Immature natural killer cell (primary cell): Measurements from ENCODE around the gene CASP9. TPM values are rescaled to one million over a fixed set of nuclear protein-coding genes. Genes with fewer than 3 reads are reported as not detected.
A peak's percentile ranks its signal among the peaks of the same experiment; 100 is the strongest.

Experiments
- DNase-seq, 3 donors: peaks; one replicate each; pipeline ENCODE4 v3.0.0; 2022; ENCODE audit warnings: mixed read lengths in 1 of 3
- H3K27ac Mint-ChIP-seq, 6 donors: one replicate each; pipeline ENCODE4 v1.8.0; 2020; ENCODE audit warnings: mixed read lengths in 6 of 6, mild to moderate bottlenecking in 5 of 6, inconsistent platforms in 4 of 6, moderate library complexity in 3 of 6
- H3K27me3 Mint-ChIP-seq, 3 donors: one replicate each; pipeline ENCODE4 v1.8.0; 2020 to 2021; ENCODE audit warnings: low read depth in 3 of 3, mild to moderate bottlenecking in 3 of 3, mixed read lengths in 3 of 3, moderate library complexity in 3 of 3, inconsistent platforms in 1 of 3
- H3K36me3 Mint-ChIP-seq, 3 donors: one replicate each; pipeline ENCODE4 v1.8.0; 2020; ENCODE audit warnings: mixed read lengths in 3 of 3, inconsistent platforms in 2 of 3, mild to moderate bottlenecking in 2 of 3
- H3K4me1 Mint-ChIP-seq, 2 donors: one replicate each; pipeline ENCODE4 v1.8.0; 2020; ENCODE audit warnings: inconsistent platforms in 2 of 2, mild to moderate bottlenecking in 2 of 2, mixed read lengths in 2 of 2, moderate library complexity in 1 of 2
- H3K4me3 Mint-ChIP-seq, 5 donors: one replicate each; pipeline ENCODE4 v1.8.0; 2020; ENCODE audit warnings: mild to moderate bottlenecking in 5 of 5, mixed read lengths in 5 of 5, inconsistent platforms in 3 of 5, moderate library complexity in 3 of 5
- H3K9me3 Mint-ChIP-seq, 6 donors: one replicate each; pipeline ENCODE4 v1.8.0; 2020; ENCODE audit warnings: mild to moderate bottlenecking in 6 of 6, mixed read lengths in 6 of 6, inconsistent platforms in 4 of 6, moderate library complexity in 3 of 6
- polyA plus RNA-seq, 3 donors: library from polyadenylated mRNA; unstranded; fragments of 300-500 nt; fragmentation: Illumina TruSeq; gene quantifications; one replicate each; pipeline ENCODE4 v1.2.3, GENCODE V29; 2021

The CASP9 gene
- 10 to 100 TPM; 17.0 to 19.4 (median 19.4) TPM for polyA plus RNA-seq

- peaks cover 46 to 52% of the 10 kb centered on the region in 2 donors for H3K4me1 Mint-ChIP-seq
- H3K27me3 Mint-ChIP-seq: peaks cover 17 to 28% (median 19%) of the 10 kb centered on the region in 3 donors
- no peaks in the 10 kb centered on the region for H3K9me3 Mint-ChIP-seq
- H3K4me3 Mint-ChIP-seq: peak within 1 kb of the TSS; percentile 88 to 97 (median 92)
- peaks cover 0 to 6% (median 0%) of the 10 kb centered on the region in 3 donors for H3K36me3 Mint-ChIP-seq
- H3K27ac Mint-ChIP-seq: peak within 1 kb of the TSS; percentile 92 to 100 (median 96)
- no peak for DNase-seq
Measured at GRCh38 chr1:15524021-15524282, at the start of gene CASP9. CASP9 (minus strand) TSS chr1:15524215; CDS start chr1:15524200, 15 bp downstream.

- no peak for DNase-seq
- no peaks in the 10 kb centered on the region for H3K9me3 Mint-ChIP-seq
- no peaks in the 10 kb centered on the region for H3K27me3 Mint-ChIP-seq
- H3K4me3 Mint-ChIP-seq: no peak overlapping the region
- peaks cover under 1% of the 10 kb centered on the region in 2 donors for H3K4me1 Mint-ChIP-seq
- H3K36me3 Mint-ChIP-seq: peaks cover 0 to 3% (median under 1%) of the 10 kb centered on the region in 3 donors
- H3K27ac Mint-ChIP-seq: peak overlapping the region in 1 of 6 donors; percentile 19
Measured at GRCh38 chr1:15573477-15573876, 49.5 kb upstream of the CASP9 start.

- Mint-ChIP-seq H3K27ac (peak overlapping the region in 4 of 6 donors; percentile 3 to 53 (median 12)), H3K36me3 (peaks cover 0 to 23% (median 7%) of the 10 kb centered on the region in 3 donors), H3K4me1 (no peaks in the 10 kb centered on the region), H3K9me3 (no peaks in the 10 kb centered on the region), H3K4me3 (no peak overlapping the region), H3K27me3 (no peaks in the 10 kb centered on the region)
- DNase-seq: no peak
Measured at GRCh38 chr1:15571266-15571665, 47.3 kb upstream of the CASP9 start.

- Mint-ChIP-seq H3K27me3 (no peaks in the 10 kb centered on the region), H3K4me1 (no peaks in the 10 kb centered on the region), H3K9me3 (no peaks in the 10 kb centered on the region), H3K27ac (no peak overlapping the region), H3K36me3 (peaks cover 4 to 27% (median 7%) of the 10 kb centered on the region in 3 donors), H3K4me3 (no peak overlapping the region)
- DNase-seq: no peak
Measured at GRCh38 chr1:15570861-15571260, 46.8 kb upstream of the CASP9 start.

- no peak overlapping the region for H3K4me3 Mint-ChIP-seq
- no peaks in the 10 kb centered on the region for H3K4me1 Mint-ChIP-seq
- H3K27ac Mint-ChIP-seq: peak overlapping the region in 1 of 6 donors; percentile 49
- H3K36me3 Mint-ChIP-seq: peaks cover 14 to 38% (median 16%) of the 10 kb centered on the region in 3 donors
- no peaks in the 10 kb centered on the region for H3K27me3 Mint-ChIP-seq
- DNase-seq: no peak
- H3K9me3 Mint-ChIP-seq: no peaks in the 10 kb centered on the region
Measured at GRCh38 chr1:15568387-15569073, 44.5 kb upstream of the CASP9 start.

- Mint-ChIP-seq H3K36me3 (peaks cover 19 to 25% (median 24%) of the 10 kb centered on the region in 3 donors), H3K27ac (no peak overlapping the region), H3K9me3 (no peaks in the 10 kb centered on the region), H3K4me3 (no peak overlapping the region), H3K4me1 (no peaks in the 10 kb centered on the region), H3K27me3 (peaks cover 0 to 2% (median 0%) of the 10 kb centered on the region in 3 donors)
- DNase-seq: no peak
Measured at GRCh38 chr1:15559189-15559810, 35.3 kb upstream of the CASP9 start.

- H3K4me3 Mint-ChIP-seq: no peak overlapping the region
- no peak overlapping the region for H3K27ac Mint-ChIP-seq
Measured at GRCh38 chr1:15558516-15558915, 34.5 kb upstream of the CASP9 start.

GRCh38 chr1:15557594-15557993 is 33.6 kb upstream of the CASP9 start:
- H3K36me3 Mint-ChIP-seq: peaks cover 13 to 23% (median 15%) of the 10 kb centered on the region in 3 donors
- no peaks in the 10 kb centered on the region for H3K4me1 Mint-ChIP-seq
- no peak for DNase-seq
- peaks cover 0 to 2% (median 0%) of the 10 kb centered on the region in 3 donors for H3K27me3 Mint-ChIP-seq
- peak overlapping the region in 3 of 6 donors; percentile 17 to 69 (median 40) for H3K27ac Mint-ChIP-seq
- no peaks in the 10 kb centered on the region for H3K9me3 Mint-ChIP-seq
- no peak overlapping the region for H3K4me3 Mint-ChIP-seq

More at GRCh38 chr1:15558516-15558915, 34.5 kb upstream of the CASP9 start:
- H3K27me3 Mint-ChIP-seq: peaks cover 0 to 2% (median 0%) of the 10 kb centered on the region in 3 donors
- H3K36me3 Mint-ChIP-seq: peaks cover 13 to 20% (median 19%) of the 10 kb centered on the region in 3 donors
- DNase-seq: no peak
- no peaks in the 10 kb centered on the region for H3K4me1 Mint-ChIP-seq
- H3K9me3 Mint-ChIP-seq: no peaks in the 10 kb centered on the region

- H3K27me3 Mint-ChIP-seq: peaks cover 0 to 2% (median 0%) of the 10 kb centered on the region in 3 donors
- no peak overlapping the region for H3K4me3 Mint-ChIP-seq
- peaks cover 10 to 19% (median 11%) of the 10 kb centered on the region in 3 donors for H3K36me3 Mint-ChIP-seq
- DNase-seq: no peak
- no peaks in the 10 kb centered on the region for H3K4me1 Mint-ChIP-seq
- H3K9me3 Mint-ChIP-seq: no peaks in the 10 kb centered on the region
- H3K27ac Mint-ChIP-seq: peak overlapping the region in 1 of 6 donors; percentile 12
Measured at GRCh38 chr1:15557008-15557407, 33.0 kb upstream of the CASP9 start.

- Mint-ChIP-seq H3K36me3 (peaks cover 10 to 24% (median 18%) of the 10 kb centered on the region in 3 donors), H3K4me3 (no peak overlapping the region), H3K9me3 (no peaks in the 10 kb centered on the region), H3K27ac (no peak overlapping the region), H3K4me1 (no peaks in the 10 kb centered on the region), H3K27me3 (peaks cover 0 to 2% (median 0%) of the 10 kb centered on the region in 3 donors)
- DNase-seq: no peak
Measured at GRCh38 chr1:15550573-15550972, 26.6 kb upstream of the CASP9 start.

- DNase-seq: no peak
- no peak overlapping the region for H3K4me3 Mint-ChIP-seq
- no peak overlapping the region for H3K27ac Mint-ChIP-seq
- H3K36me3 Mint-ChIP-seq: peaks cover 16 to 44% (median 23%) of the 10 kb centered on the region in 3 donors
- H3K9me3 Mint-ChIP-seq: no peaks in the 10 kb centered on the region
- peaks cover 0 to 2% (median 0%) of the 10 kb centered on the region in 3 donors for H3K27me3 Mint-ChIP-seq
- no peaks in the 10 kb centered on the region for H3K4me1 Mint-ChIP-seq
Measured at GRCh38 chr1:15546641-15547040, 22.6 kb upstream of the CASP9 start.

GRCh38 chr1:15543589-15544568 is 19.9 kb upstream of the CASP9 start:
- Mint-ChIP-seq H3K9me3 (no peaks in the 10 kb centered on the region), H3K36me3 (peaks cover 18 to 52% (median 27%) of the 10 kb centered on the region in 3 donors), H3K27me3 (no peaks in the 10 kb centered on the region), H3K27ac (no peak overlapping the region), H3K4me3 (no peak overlapping the region), H3K4me1 (no peaks in the 10 kb centered on the region)
- no peak for DNase-seq

GRCh38 chr1:15543251-15543588 is 19.2 kb upstream of the CASP9 start:
- Mint-ChIP-seq H3K9me3 (no peaks in the 10 kb centered on the region), H3K27ac (no peak overlapping the region), H3K4me3 (no peak overlapping the region), H3K27me3 (no peaks in the 10 kb centered on the region), H3K36me3 (peaks cover 21 to 55% (median 29%) of the 10 kb centered on the region in 3 donors), H3K4me1 (no peaks in the 10 kb centered on the region)
- no peak for DNase-seq
